C4-2B (cell line): ENCODE results near the gene SLC29A1.

ENCODE experiments used
- H3K27ac ChIP-seq: fragments of 450-650 bp; 2 replicates; pipeline ENCODE4 v1.5.1; 2017
- ZFX ChIP-seq: fragments of 450-650 bp; IDR thresholded peaks from 2 replicates; pipeline ENCODE4 v1.6.1; 2017
- TF ChIP-seq, protein P1 (sequence below): fragments of 450-650 bp; conservative IDR thresholded peaks from 2 replicates; pipeline ENCODE4 v1.5.1; 2017; ENCODE audit warnings: mild to moderate bottlenecking

SLC29A1 gene

DNA sequence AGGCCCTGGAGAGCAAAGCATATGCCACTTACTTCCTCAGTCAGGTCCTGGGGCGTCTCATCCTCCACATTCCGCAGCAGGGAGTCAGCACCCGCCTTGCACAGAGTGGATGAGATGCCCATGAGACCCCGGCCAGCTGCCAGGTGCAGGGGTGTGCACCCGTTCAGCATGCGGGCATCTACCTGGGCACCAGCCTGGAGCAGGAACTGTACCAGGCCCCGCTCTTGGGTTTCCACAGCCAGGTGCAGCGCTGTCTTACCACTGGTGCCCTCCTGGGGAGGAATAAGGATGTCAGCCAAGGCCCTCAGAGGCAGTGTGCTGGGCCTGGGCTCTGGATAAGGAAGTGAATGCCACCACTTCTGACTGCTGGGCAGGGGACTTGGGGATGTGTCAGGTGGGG, 36.6 kb downstream of the SLC29A1 start:
- no peak overlapping the region for H3K27ac ChIP-seq
- TF ChIP-seq, protein P1, sequence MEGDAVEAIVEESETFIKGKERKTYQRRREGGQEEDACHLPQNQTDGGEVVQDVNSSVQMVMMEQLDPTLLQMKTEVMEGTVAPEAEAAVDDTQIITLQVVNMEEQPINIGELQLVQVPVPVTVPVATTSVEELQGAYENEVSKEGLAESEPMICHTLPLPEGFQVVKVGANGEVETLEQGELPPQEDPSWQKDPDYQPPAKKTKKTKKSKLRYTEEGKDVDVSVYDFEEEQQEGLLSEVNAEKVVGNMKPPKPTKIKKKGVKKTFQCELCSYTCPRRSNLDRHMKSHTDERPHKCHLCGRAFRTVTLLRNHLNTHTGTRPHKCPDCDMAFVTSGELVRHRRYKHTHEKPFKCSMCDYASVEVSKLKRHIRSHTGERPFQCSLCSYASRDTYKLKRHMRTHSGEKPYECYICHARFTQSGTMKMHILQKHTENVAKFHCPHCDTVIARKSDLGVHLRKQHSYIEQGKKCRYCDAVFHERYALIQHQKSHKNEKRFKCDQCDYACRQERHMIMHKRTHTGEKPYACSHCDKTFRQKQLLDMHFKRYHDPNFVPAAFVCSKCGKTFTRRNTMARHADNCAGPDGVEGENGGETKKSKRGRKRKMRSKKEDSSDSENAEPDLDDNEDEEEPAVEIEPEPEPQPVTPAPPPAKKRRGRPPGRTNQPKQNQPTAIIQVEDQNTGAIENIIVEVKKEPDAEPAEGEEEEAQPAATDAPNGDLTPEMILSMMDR = no peak
- no peak for TF ChIP-seq ZFX

DNA sequence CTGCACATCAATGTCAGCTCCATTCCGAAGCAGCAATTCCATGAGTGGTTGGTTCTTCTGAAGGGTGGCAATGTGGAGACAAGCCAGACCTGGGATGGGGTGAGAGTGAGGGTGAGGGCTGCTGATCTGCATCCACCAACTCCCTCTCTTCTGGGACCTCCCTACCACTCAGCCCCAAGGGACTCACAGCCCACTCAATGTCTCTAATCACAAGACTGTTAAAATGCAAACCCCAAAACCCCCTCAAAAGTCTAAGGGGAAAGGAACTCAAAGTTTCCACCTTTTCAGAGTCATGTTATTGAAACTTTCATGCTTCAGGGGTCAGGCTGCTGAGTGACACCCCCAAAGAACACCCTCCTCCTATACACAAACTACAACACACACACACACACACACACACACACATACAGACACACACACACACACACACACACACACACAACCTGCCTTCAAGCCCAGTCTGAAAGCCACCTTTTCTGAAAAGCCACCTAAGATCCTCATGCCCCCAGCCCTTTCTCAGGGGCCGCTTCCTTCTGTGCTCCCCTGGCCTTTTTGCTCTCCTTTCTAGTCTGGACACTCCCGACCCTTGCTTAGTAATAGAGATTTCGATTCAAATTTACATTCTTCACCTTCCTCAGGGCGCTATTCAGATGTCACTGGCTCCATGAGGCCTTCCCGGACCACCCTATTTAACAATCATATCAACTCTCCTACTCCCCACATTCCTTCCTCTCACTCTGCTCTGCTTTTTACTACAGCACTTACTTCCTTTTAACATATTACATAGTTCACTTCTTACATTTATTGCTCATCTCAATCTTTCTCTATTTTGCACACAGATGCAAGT, 37.3 kb downstream of the SLC29A1 start:
- TF ChIP-seq, protein P1 = no peak
- TF ChIP-seq ZFX = no peak
- no peak overlapping the region for H3K27ac ChIP-seq

- H3K27ac ChIP-seq = no peak overlapping the region
- no peak for TF ChIP-seq ZFX
- TF ChIP-seq, protein P1 = no peak
Measured at GRCh38 chr6:44261581-44261980, 38.2 kb downstream of the SLC29A1 start.

GRCh38 chr6:44262467-44263353, 39.3 kb downstream of the SLC29A1 start:
- no peak overlapping the region for H3K27ac ChIP-seq
- TF ChIP-seq ZFX = no peak
- TF ChIP-seq, protein P1 = no peak

DNA sequence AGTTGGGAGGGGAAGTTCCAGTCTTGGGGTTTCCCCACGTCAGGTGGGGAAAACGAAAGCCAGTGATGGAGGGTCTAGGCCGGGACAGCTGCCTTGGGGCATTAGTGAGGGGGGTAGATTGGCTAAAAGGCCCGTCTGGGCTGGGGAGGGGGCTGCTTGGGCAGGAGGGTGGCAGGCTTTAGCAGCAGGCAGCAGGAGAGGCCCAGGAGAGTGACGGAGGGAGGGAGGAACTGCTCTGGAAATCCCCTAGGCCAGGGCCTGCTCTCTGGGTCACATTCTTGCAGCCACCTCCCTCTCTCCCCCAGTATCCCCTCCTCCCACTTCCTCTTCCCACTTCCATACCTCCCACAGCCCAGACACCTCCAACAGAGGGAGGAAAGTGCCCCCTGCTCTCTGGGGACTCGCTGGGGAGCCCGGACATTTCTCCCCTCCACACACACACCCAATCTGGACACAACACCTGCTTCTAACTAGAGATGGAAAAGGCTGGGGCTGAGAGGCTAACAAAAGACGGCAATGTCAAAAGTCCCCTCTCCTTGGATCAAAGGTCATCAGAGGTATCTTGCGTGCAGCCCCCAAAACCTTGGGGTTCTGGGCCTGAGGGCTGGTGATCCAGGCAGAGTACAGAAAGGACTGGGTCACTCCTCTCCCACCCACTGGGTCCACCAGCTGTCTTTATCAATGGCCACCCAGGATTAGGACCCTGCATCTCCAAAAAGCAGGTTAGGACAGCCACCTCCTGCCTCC, 40.1 kb downstream of the SLC29A1 start:
- no peak overlapping the region for H3K27ac ChIP-seq

GRCh38 chr6:44264154-44265006, 41.0 kb downstream of the SLC29A1 start:
- H3K27ac ChIP-seq = peak overlapping the region; percentile 76
- no peak for TF ChIP-seq ZFX
- TF ChIP-seq, protein P1 = no peak

More for the DNA sequence above, 40.1 kb downstream of the SLC29A1 start:
- no peak for TF ChIP-seq ZFX
- TF ChIP-seq, protein P1 = no peak
